ENCODE measurements around the gene UQCR11. TPM values are rescaled to one million over a fixed set of nuclear protein-coding genes. Genes with fewer than 3 reads are reported as not detected.
A peak's percentile ranks its signal among the peaks of the same experiment; 100 is the strongest.

The UQCR11 gene
- 203 and 206 TPM in 2 replicates for total RNA-seq
- long read RNA-seq, transcript UQCR11-203 (3 exons, 1,324 nt) = major isoform, 155 of 161 reads
- long read RNA-seq, partial matches to known transcripts = 3 of 161 reads
- long read RNA-seq, other reads (novel, unspliced or antisense) = 2 of 161 reads

DNA sequence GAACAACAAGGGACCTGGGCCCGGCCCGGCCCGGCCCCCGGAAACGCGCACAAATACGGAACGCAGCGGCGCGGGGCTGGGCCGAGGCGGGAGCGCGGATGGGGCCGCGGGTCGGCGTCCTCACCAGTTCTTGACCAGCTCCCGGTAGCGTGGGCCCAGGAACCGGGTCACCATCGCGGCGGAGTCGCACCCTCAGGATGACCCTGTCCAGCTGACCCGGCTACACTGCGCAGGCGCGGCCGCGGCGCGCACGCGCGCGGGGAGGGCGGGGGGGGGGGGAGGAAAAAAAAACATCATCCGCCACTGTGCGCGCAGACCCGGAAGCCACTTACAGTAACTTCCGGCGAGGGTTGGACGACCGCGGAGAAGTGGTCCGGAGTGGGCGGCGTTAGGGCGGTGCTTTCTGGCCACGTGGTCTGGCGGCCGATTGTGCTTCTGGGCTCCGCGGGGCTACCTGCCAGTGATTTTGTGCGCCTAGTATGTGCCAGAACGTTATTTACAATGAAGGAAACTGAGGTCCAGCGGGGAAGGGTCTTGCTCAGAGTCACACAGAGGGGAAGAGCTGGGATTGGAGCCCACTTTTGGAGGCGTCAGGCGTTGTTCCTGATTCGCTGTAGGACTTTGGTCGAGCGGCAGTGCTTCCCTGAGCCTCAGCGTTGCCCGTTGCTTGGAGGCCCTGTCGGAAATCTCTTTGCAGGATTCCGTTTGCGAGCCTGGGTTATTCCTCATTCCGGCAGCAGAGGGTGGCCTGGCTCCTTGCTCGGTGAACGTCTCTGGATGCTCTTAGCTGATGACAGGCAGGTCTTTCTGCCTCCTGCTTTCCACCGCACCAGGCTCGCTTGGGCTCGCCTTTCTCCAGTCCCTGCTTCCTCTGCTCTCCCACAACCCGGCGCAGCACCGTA lies at the start of gene UQCR11:
Gene UQCR11, minus strand, starts transcription at position 227 of the 902 bp plus-strand sequence. Its CDS starts 53 bp downstream, at position 174.
- peak; percentile 97 for DNase-seq (ENCODE audit: extremely low spot score, unreplicated experiment)
- Mint-ChIP-seq H3K27me3 (ENCODE audit: unreplicated experiment) (no peaks in the 10 kb centered on the region), H3K36me3 (ENCODE audit: unreplicated experiment) (peaks cover 2% of the 10 kb centered on the region), H3K4me1 (ENCODE audit: unreplicated experiment) (peaks cover 27% of the 10 kb centered on the region), H3K27ac (ENCODE audit: unreplicated experiment) (peak within 1 kb of the TSS; percentile 100), H3K4me3 (ENCODE audit: unreplicated experiment) (peak within 1 kb of the TSS; percentile 93), H3K9me3 (ENCODE audit: unreplicated experiment) (no peaks in the 10 kb centered on the region)
- TF ChIP-seq, protein P1, sequence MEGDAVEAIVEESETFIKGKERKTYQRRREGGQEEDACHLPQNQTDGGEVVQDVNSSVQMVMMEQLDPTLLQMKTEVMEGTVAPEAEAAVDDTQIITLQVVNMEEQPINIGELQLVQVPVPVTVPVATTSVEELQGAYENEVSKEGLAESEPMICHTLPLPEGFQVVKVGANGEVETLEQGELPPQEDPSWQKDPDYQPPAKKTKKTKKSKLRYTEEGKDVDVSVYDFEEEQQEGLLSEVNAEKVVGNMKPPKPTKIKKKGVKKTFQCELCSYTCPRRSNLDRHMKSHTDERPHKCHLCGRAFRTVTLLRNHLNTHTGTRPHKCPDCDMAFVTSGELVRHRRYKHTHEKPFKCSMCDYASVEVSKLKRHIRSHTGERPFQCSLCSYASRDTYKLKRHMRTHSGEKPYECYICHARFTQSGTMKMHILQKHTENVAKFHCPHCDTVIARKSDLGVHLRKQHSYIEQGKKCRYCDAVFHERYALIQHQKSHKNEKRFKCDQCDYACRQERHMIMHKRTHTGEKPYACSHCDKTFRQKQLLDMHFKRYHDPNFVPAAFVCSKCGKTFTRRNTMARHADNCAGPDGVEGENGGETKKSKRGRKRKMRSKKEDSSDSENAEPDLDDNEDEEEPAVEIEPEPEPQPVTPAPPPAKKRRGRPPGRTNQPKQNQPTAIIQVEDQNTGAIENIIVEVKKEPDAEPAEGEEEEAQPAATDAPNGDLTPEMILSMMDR (IDR thresholded peaks at IDR 0.05) = peak; percentile 75

DNA sequence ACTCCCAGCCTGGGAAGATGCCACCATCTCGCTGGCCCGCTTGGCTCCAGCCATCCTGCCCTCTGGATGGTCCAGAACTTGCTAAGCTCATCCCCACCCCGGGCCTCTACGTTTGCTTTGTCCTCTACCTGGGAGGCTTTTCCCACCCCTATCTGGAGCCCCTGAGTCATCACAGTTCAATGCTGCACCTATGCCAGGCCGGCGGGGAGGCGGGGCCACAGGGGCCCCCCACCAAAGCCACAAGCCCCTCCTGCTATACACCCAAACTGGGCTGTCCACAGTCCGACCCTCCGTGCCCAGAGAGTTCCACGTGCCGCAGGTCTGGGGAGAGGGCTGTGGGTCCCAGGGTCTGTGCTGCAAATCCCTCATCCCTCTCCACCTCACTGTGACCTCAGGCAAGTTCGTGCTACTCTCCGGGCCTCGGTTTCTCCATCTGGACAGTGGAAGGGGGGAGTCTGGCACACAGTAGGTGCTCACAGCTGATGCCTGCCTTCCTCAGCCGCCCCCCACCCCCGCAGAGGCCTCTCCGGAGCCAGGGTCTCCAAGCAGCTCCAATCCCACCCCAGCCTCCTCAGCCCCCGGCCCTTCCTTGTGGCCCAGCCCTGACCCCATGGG lies 49.0 kb upstream of the UQCR11 start:
- Mint-ChIP-seq H3K9me3 (ENCODE audit: unreplicated experiment) (no peaks in the 10 kb centered on the region), H3K27me3 (ENCODE audit: unreplicated experiment) (no peaks in the 10 kb centered on the region), H3K27ac (ENCODE audit: unreplicated experiment) (peak overlapping the region; percentile 44), H3K4me1 (ENCODE audit: unreplicated experiment) (peaks cover 27% of the 10 kb centered on the region), H3K36me3 (ENCODE audit: unreplicated experiment) (peaks cover 3% of the 10 kb centered on the region), H3K4me3 (ENCODE audit: unreplicated experiment) (peak overlapping the region; percentile 26)
- TF ChIP-seq, protein P1 (IDR thresholded peaks at IDR 0.05) = no peak
- no peak for DNase-seq (ENCODE audit: extremely low spot score, unreplicated experiment)

DNA sequence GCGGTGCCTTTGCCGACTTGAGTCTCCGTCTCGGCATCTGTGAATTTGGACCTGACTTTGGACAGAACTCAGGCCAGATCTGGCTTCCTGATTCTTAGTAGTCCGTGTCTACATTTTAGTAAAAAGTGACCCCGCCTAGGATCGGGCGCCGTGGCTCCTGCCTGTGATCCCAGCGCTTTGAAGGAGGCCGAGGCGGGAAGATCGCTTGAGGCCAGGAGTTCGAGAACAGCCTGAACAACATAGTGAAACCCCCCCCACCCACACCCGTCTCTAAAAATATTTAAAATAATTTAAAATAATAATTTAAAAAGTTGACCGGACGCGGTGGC lies 48.0 kb upstream of the UQCR11 start:
- H3K36me3 Mint-ChIP-seq (ENCODE audit: unreplicated experiment) = peaks cover 5% of the 10 kb centered on the region
- H3K4me1 Mint-ChIP-seq (ENCODE audit: unreplicated experiment) = peaks cover 30% of the 10 kb centered on the region
- H3K4me3 Mint-ChIP-seq (ENCODE audit: unreplicated experiment) = peak overlapping the region; percentile 79
- peak overlapping the region; percentile 93 for H3K27ac Mint-ChIP-seq (ENCODE audit: unreplicated experiment)
- TF ChIP-seq, protein P1 (IDR thresholded peaks at IDR 0.05) = no peak
- no peak for DNase-seq (ENCODE audit: extremely low spot score, unreplicated experiment)
- H3K9me3 Mint-ChIP-seq (ENCODE audit: unreplicated experiment) = no peaks in the 10 kb centered on the region
- H3K27me3 Mint-ChIP-seq (ENCODE audit: unreplicated experiment) = no peaks in the 10 kb centered on the region

DNA sequence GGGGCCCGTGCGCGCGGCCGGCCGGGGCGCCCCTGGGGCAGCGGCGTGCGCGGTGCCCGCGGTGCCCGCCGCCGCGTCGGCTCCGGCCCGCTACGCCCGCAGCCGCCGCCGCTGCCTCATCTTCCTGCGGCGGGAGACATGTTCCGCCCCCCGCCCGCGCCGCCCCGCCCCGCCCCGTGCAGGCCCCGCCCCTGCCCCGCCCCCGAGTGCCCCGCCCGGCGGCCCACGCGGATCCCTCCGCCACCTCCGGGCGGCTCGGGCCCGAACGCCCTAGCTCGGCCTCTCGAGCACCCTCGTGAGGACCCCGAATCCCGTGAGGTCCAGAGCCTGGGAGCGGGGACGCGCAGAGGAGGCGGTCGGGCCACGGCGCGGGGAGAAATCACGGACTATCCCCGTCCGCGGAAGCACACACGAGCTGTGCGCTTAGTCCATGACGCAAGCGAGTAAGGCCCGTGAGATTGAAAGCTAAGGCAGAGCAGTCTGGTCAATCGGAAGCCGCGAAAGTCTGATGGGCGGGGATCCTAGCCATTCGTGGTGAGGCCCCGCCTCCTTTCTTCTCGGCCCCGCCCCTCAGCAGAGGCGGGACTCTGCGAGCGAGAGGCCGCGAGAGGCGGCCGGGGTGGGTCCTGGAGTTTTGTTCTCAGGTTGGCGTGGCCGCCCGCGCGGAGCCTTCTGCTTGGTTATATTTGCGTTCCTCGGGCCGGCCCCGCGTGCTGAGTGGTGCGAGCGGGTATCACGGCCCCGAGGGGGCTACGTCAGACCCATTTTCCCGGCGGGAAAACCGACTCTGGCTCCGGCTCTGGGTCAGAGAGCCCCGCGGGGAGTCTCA lies 47.4 kb upstream of the UQCR11 start, which contains the start of gene TCF3:
Gene TCF3, minus strand, starts transcription at position 145 of the 829 bp plus-strand sequence. CDS start 2,367 bp downstream, outside the sequence.
- peak; percentile 99 for DNase-seq (ENCODE audit: extremely low spot score, unreplicated experiment)
- Mint-ChIP-seq H3K27me3 (ENCODE audit: unreplicated experiment) (no peaks in the 10 kb centered on the region), H3K4me1 (ENCODE audit: unreplicated experiment) (peaks cover 30% of the 10 kb centered on the region), H3K4me3 (ENCODE audit: unreplicated experiment) (peak within 1 kb of the TSS; percentile 93), H3K9me3 (ENCODE audit: unreplicated experiment) (no peaks in the 10 kb centered on the region), H3K36me3 (ENCODE audit: unreplicated experiment) (peaks cover 5% of the 10 kb centered on the region), H3K27ac (ENCODE audit: unreplicated experiment) (peak within 1 kb of the TSS; percentile 93)
- TF ChIP-seq, protein P1 (IDR thresholded peaks at IDR 0.05) = no peak
